SK-N-SH (cell line): ENCODE data around the gene NCOA5. TPM values are rescaled to one million over a fixed set of nuclear protein-coding genes. Genes with fewer than 3 reads are reported as not detected.

Experiments used
- CTCF ChIA-PET: fragments of 300-600, 350-600 bp; formaldehyde crosslinking; extraction: SDS; loops from one replicate; lab custom pipeline; 2021; lab: Yijun Ruan, JAX
- POLR2A ChIA-PET: fragments of 350-600 bp; sonication (Branson Sonifier 250); formaldehyde crosslinking; extraction: SDS; loops from one replicate; lab custom pipeline; 2020; ENCODE audit warnings: antibody characterized with exemption, inconsistent platforms; lab: Yijun Ruan, JAX
- DNase-seq: peaks from one replicate; pipeline ENCODE4 v3.0.0; 2012
- H2AFZ ChIP-seq: fragments of 200-600 bp; sonication (generic); 2 replicates; pipeline ENCODE4 v1.8.1; 2016; ENCODE audit warnings: antibody characterized with exemption, mild to moderate bottlenecking, low read depth
- H3F3A ChIP-seq: fragments of 200-600 bp; sonication (generic); replicated peaks from 2 replicates; pipeline ENCODE3; 2016; ENCODE audit warnings: antibody characterized with exemption, mild to moderate bottlenecking; ENCODE audit not compliant: insufficient read depth
- H3K27ac ChIP-seq, 2 experiments: fragments of 200-500 bp in 1 of 2; fragments of 200-600 bp in 1 of 2; sonication (Bioruptor generic) in 1 of 2; sonication (generic), shearing (Covaris generic) in 1 of 2; 2 replicates each; pipeline versions ENCODE4 v1.5.1 to v1.6.1; 2014 to 2016; ENCODE audit warnings: low read depth in 2 of 2, inconsistent platforms in 1 of 2, low read length in 1 of 2, mild to moderate bottlenecking in 1 of 2, mixed read lengths in 1 of 2
- H3K27me3 ChIP-seq: fragments of 200-600 bp; sonication (generic), shearing (Covaris generic); 2 replicates; pipeline ENCODE4 v1.6.1; 2016; ENCODE audit warnings: mixed run types; ENCODE audit not compliant: insufficient read depth
- H3K36me3 ChIP-seq, 2 experiments: fragments of 200-500 bp in 1 of 2; fragments of 200-600 bp in 1 of 2; sonication (Bioruptor generic) in 1 of 2; sonication (generic) in 1 of 2; replicated peaks in 1 of 2; 2 replicates each; pipeline versions ENCODE3 to v1.5.1; 2014 to 2016; ENCODE audit warnings: low read length in 1 of 2, mild to moderate bottlenecking in 1 of 2; ENCODE audit not compliant: insufficient read depth in 2 of 2, control insufficient read depth in 1 of 2
- H3K4me1 ChIP-seq, 2 experiments: fragments of 200-500 bp in 1 of 2; fragments of 200-600 bp in 1 of 2; sonication (Bioruptor generic) in 1 of 2; sonication (generic), shearing (Covaris generic) in 1 of 2; 2 replicates each; pipeline versions ENCODE4 v1.5.1 to v1.6.1; 2014 to 2016; ENCODE audit warnings: low read depth in 1 of 2, low read length in 1 of 2, mixed run types in 1 of 2; ENCODE audit not compliant: insufficient read depth in 2 of 2, control insufficient read depth in 1 of 2
- H3K4me2 ChIP-seq: fragments of 200-600 bp; sonication (generic), shearing (Covaris generic); 2 replicates; pipeline ENCODE4 v1.6.1; 2017; ENCODE audit warnings: mixed run types
- H3K4me3 ChIP-seq, 2 experiments: fragments of 200-500 bp in 1 of 2; fragments of 200-600 bp in 1 of 2; sonication (Bioruptor generic) in 1 of 2; sonication (generic), shearing (Covaris generic) in 1 of 2; 2 replicates each; pipeline versions ENCODE4 v1.5.1 to v1.8.1; 2014 to 2016; ENCODE audit warnings: low read depth in 2 of 2, inconsistent platforms in 1 of 2, low read length in 1 of 2, mild to moderate bottlenecking in 1 of 2, mixed read lengths in 1 of 2, moderate library complexity in 1 of 2
- H3K79me2 ChIP-seq: fragments of 200-600 bp; sonication (generic); 2 replicates; pipeline ENCODE4 v1.8.1; 2017; ENCODE audit warnings: mild to moderate bottlenecking; ENCODE audit not compliant: insufficient read depth
- H3K9ac ChIP-seq: fragments of 200-600 bp; sonication (generic); 2 replicates; pipeline ENCODE4 v1.6.1; 2017; ENCODE audit warnings: mixed run types
- H3K9me2 ChIP-seq: fragments of 200-600 bp; sonication (generic); 2 replicates; pipeline ENCODE4 v1.6.1; 2017; ENCODE audit warnings: mixed run types
- H3K9me3 ChIP-seq: fragments of 200-600 bp; sonication (generic); 2 replicates; pipeline ENCODE4 v1.6.1; 2017; ENCODE audit warnings: mixed run types, mild to moderate bottlenecking, moderate library complexity
- H4K20me1 ChIP-seq: fragments of 200-600 bp; sonication (generic); 2 replicates; pipeline ENCODE4 v1.6.1; 2017; ENCODE audit warnings: mild to moderate bottlenecking, mixed run types; ENCODE audit not compliant: insufficient read depth
- CHD2 ChIP-seq: fragments of 150-350 bp; IDR thresholded peaks from 2 replicates; pipeline ENCODE4 v1.6.1; 2018; ENCODE audit warnings: low read length; ENCODE audit not compliant: partially characterized antibody
- ELF1 ChIP-seq: IDR thresholded peaks from 2 replicates; pipeline ENCODE4 v1.4.0; 2012
- EZH2phosphoT487 ChIP-seq: fragments of 200-600 bp; sonication (generic); IDR thresholded peaks from 2 replicates; pipeline ENCODE4 v1.6.1; 2017; ENCODE audit warnings: low read depth, mixed run types, mild to moderate bottlenecking, antibody characterized with exemption, moderate library complexity, borderline replicate concordance
- FOXJ3 ChIP-seq: sonication (generic); formaldehyde crosslinking; IDR thresholded peaks from 2 replicates; pipeline ENCODE4 v1.5.1; 2020; ENCODE audit warnings: mild to moderate bottlenecking, missing genetic modification reagents
- GABPA ChIP-seq: IDR thresholded peaks from 2 replicates; pipeline ENCODE4 v1.4.0; 2012; ENCODE audit warnings: low read depth, mild to moderate bottlenecking
- GATA2 ChIP-seq: sonication (generic); formaldehyde crosslinking; IDR thresholded peaks from 2 replicates; pipeline ENCODE4 v1.5.0; 2020; ENCODE audit warnings: mild to moderate bottlenecking, missing genetic modification reagents
- MXI1 ChIP-seq: IDR thresholded peaks from 2 replicates; pipeline ENCODE4 v1.6.1; 2012; ENCODE audit warnings: mild to moderate bottlenecking, low read depth, low read length, improper control_type of control experiment
- NRF1 ChIP-seq: IDR thresholded peaks from 2 replicates; pipeline ENCODE4 v1.6.1; 2012; ENCODE audit warnings: low read depth, mild to moderate bottlenecking, low read length
- RAD21 ChIP-seq: IDR thresholded peaks from 2 replicates; pipeline ENCODE4 v1.6.1; 2012; ENCODE audit warnings: mild to moderate bottlenecking, low read length
- RXRA ChIP-seq: IDR thresholded peaks from 2 replicates; pipeline ENCODE4 v1.4.0; 2012; ENCODE audit warnings: low read depth, mild to moderate bottlenecking, borderline replicate concordance
- SIN3A ChIP-seq: IDR thresholded peaks from 2 replicates; pipeline ENCODE4 v1.6.1; 2012; ENCODE audit warnings: low read depth, mild to moderate bottlenecking, low read length, moderate library complexity, borderline replicate concordance
- TAF1 ChIP-seq: IDR thresholded peaks from 2 replicates; pipeline ENCODE4 v1.6.1; 2012; ENCODE audit warnings: low read depth, mild to moderate bottlenecking, low read length, moderate library complexity, borderline replicate concordance
- WGBS: methylation state at CpG from one replicate; pipeline ENCODE4 v1.1.6; 2017; ENCODE audit warnings: low lambda C conversion rate; 5-methylcytosine and 5-hydroxymethylcytosine counted together
- polyA plus RNA-seq, 3 experiments: library from polyadenylated mRNA; depleted of rRNA; stranded (reverse); fragments of >200 nt; gene quantifications; 2 replicates each; pipeline ENCODE4 v1.2.3, GENCODE V29; 2012
- TF ChIP-seq, protein P1 (sequence below): IDR thresholded peaks from 2 replicates; pipeline ENCODE4 v1.4.0; 2012; ENCODE audit warnings: low read depth, borderline replicate concordance
- TF ChIP-seq, protein P2 (sequence below): fragments of 200-600 bp; sonication (generic); IDR thresholded peaks from 2 replicates; pipeline ENCODE4 v1.6.1; 2017; ENCODE audit warnings: antibody characterized with exemption, mild to moderate bottlenecking, moderate library complexity
- TF ChIP-seq, protein P3 (sequence below): IDR thresholded peaks from 2 replicates; pipeline ENCODE4; 2012

The NCOA5 gene
- polyA plus RNA-seq, 1 of the 3 experiments (the other 2 are of a cell fraction): 20.4 TPM

DNA sequence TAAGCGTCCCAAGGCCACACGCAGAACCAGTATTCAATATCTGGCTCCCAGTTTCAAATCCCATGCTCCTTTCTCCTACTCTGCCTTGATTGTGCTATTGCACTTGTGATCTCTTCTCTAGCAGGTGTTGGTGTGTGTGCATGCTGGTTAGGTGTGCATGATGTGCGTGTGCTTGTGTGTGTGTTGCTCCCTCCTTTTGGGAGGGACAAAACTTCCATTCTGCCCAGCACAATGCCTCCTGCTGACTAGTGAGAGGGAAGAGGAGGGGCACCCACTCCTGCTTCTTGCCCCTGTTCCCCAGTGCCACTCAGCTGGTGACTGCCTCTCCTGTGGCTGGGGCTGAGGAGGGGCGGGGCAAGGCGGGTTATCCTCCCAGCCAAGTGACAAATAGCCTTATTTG lies 48.1 kb upstream of the NCOA5 start:
- TF ChIP-seq SIN3A (no peak), NRF1 (no peak), GATA2 (CRISPR knock-in tag) (no peak), GABPA (no peak), TAF1 (no peak), EZH2phosphoT487 (no peak), FOXJ3 (no peak), ELF1 (no peak), MXI1 (no peak), CHD2 (no peak), RXRA (no peak), RAD21 (no peak)
- TF ChIP-seq, protein P1, sequence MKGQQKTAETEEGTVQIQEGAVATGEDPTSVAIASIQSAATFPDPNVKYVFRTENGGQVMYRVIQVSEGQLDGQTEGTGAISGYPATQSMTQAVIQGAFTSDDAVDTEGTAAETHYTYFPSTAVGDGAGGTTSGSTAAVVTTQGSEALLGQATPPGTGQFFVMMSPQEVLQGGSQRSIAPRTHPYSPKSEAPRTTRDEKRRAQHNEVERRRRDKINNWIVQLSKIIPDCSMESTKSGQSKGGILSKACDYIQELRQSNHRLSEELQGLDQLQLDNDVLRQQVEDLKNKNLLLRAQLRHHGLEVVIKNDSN: no peak
- TF ChIP-seq, protein P2, sequence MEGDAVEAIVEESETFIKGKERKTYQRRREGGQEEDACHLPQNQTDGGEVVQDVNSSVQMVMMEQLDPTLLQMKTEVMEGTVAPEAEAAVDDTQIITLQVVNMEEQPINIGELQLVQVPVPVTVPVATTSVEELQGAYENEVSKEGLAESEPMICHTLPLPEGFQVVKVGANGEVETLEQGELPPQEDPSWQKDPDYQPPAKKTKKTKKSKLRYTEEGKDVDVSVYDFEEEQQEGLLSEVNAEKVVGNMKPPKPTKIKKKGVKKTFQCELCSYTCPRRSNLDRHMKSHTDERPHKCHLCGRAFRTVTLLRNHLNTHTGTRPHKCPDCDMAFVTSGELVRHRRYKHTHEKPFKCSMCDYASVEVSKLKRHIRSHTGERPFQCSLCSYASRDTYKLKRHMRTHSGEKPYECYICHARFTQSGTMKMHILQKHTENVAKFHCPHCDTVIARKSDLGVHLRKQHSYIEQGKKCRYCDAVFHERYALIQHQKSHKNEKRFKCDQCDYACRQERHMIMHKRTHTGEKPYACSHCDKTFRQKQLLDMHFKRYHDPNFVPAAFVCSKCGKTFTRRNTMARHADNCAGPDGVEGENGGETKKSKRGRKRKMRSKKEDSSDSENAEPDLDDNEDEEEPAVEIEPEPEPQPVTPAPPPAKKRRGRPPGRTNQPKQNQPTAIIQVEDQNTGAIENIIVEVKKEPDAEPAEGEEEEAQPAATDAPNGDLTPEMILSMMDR: no peak
- TF ChIP-seq, protein P3, sequence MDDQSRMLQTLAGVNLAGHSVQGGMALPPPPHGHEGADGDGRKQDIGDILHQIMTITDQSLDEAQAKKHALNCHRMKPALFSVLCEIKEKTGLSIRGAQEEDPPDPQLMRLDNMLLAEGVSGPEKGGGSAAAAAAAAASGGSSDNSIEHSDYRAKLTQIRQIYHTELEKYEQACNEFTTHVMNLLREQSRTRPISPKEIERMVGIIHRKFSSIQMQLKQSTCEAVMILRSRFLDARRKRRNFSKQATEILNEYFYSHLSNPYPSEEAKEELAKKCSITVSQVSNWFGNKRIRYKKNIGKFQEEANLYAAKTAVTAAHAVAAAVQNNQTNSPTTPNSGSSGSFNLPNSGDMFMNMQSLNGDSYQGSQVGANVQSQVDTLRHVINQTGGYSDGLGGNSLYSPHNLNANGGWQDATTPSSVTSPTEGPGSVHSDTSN: no peak
- TF ChIP-seq, all 33 proteins: peak for 0
- no peak for DNase-seq
- no peaks in the 10 kb centered on the region for H3F3A ChIP-seq
- H3K4me3 ChIP-seq: no peak overlapping the region
- H3K9ac ChIP-seq: no peak overlapping the region
- POLR2A ChIA-PET: no interaction called here
- no peaks in the 10 kb centered on the region for H3K79me2 ChIP-seq
- CTCF ChIA-PET: interaction anchor here (0.6 to 4.2 kb wide), 7 partner anchors 9 to 211 kb away, joined by 3 to 35 read pairs (median 12); no protein-coding TSS in a partner anchor
- H3K27ac ChIP-seq: peak overlapping the region in 1 of 2 experiments; percentile 99; a peak in 2 of 4 replicates
- H3K4me1 ChIP-seq: peaks cover 0 to 73% of the 10 kb centered on the region in 2 experiments; a peak in 2 of 4 replicates
- H2AFZ ChIP-seq: no peak overlapping the region
- H3K27me3 ChIP-seq: peaks cover 31% of the 10 kb centered on the region; the same call in 1 of the 2 replicates
- WGBS: 47% methylated on average over 5 of the region's 5 CpGs
- H3K4me2 ChIP-seq: no peak overlapping the region
- H3K36me3 ChIP-seq: no peaks in the 10 kb centered on the region
- H3K9me3 ChIP-seq: no peaks in the 10 kb centered on the region
- no peaks in the 10 kb centered on the region for H4K20me1 ChIP-seq
- no peaks in the 10 kb centered on the region for H3K9me2 ChIP-seq
